ENCODE results near the gene GOLPH3L. TPM values are rescaled to one million over a fixed set of nuclear protein-coding genes. Genes with fewer than 3 reads are reported as not detected.

GOLPH3L gene
- total and polyA plus RNA-seq, 2 of the 13 experiments (the other 11 are each of a cell fraction or from before 2014, with no cell fraction given), result 8.2 to 12.8 TPM

- no peak for DNase-seq (ENCODE audit: low spot score)
- POLR2A ChIA-PET, result interaction anchor here (3.2 kb wide), 1 partner anchor 11 kb away, joined by 7 read pairs; the partner anchor contains the start of gene GOLPH3L
- intact Hi-C loops (cut with micrococcal nuclease; ENCODE audit: unreplicated experiment) (no loop called here), in situ Hi-C loops (cut with HindIII; ENCODE audit: extremely low pct_ligation_motif_present, low pct_unique_long_range_greater_than_20kb) (no loop called here)
- BruUV-seq (replicated peaks), result no TSS peak
- H3K36me3 ChIP-seq (replicated peaks in 1 of 2; ENCODE audit: control insufficient read depth in 1 of 2, insufficient read depth in 2 of 2, low read length in 2 of 2), result no peaks in the 10 kb centered on the region
- H3K4me2 ChIP-seq (ENCODE audit: low read depth, low read length), result no peak overlapping the region
- TF ChIP-seq RBM39 (IDR thresholded peaks at IDR 0.05; ENCODE audit: low read depth, low read length, poor library complexity, severe bottlenecking) (no peak), CREBL2 (CRISPR knock-in tag; IDR thresholded peaks at IDR 0.05; ENCODE audit: borderline replicate concordance) (no peak), ZNF747 (CRISPR knock-in tag; IDR thresholded peaks at IDR 0.05; ENCODE audit: borderline replicate concordance) (no peak)
- CTCF ChIA-PET (ENCODE audit: low intra/inter-chr PET ratio, low total read pairs), result no interaction called here
- H3K9ac ChIP-seq (ENCODE audit: insufficient read depth, low read depth, low read length), result no peak overlapping the region
- WGBS (ENCODE audit: low lambda C conversion rate), result 44% methylated on average over 2 of the region's 2 CpGs
- peaks cover 9% of the 10 kb centered on the region; the same call in 1 of the 2 replicates for H3K4me1 ChIP-seq (ENCODE audit: insufficient read depth, low read length)
- no peak for ATAC-seq
- H2AFZ ChIP-seq (ENCODE audit: low read length), result no peak overlapping the region
- no peak overlapping the region for H3K4me3 ChIP-seq (replicated peaks in 1 of 3; ENCODE audit: insufficient read depth in 1 of 3, low read depth in 2 of 3, low read length in 3 of 3)
- H3K9me3 ChIP-seq (ENCODE audit: low read length), result no peaks in the 10 kb centered on the region
- H4K20me1 ChIP-seq (ENCODE audit: insufficient read depth, low read length), result no peaks in the 10 kb centered on the region
- FAIRE-seq, result no peak
- no peaks in the 10 kb centered on the region for H3K27me3 ChIP-seq (ENCODE audit: control insufficient read depth in 1 of 2, insufficient read depth in 2 of 2, low read length in 2 of 2)
- H3K79me2 ChIP-seq (ENCODE audit: insufficient read depth, low read length), result no peaks in the 10 kb centered on the region
- H3K27ac ChIP-seq (ENCODE audit: extremely low read length, insufficient read depth, low read length), result no peak overlapping the region
Observed at GRCh38 chr1:150708595-150708994, 11.6 kb upstream of the GOLPH3L start.

- no peaks in the 10 kb centered on the region for H3K79me2 ChIP-seq (ENCODE audit: insufficient read depth, low read length)
- no peak overlapping the region for H3K4me2 ChIP-seq (ENCODE audit: low read depth, low read length)
- in situ Hi-C loops (cut with HindIII; ENCODE audit: extremely low pct_ligation_motif_present, low pct_unique_long_range_greater_than_20kb), result no loop called here
- no peak overlapping the region for H3K9ac ChIP-seq (ENCODE audit: insufficient read depth, low read depth, low read length)
- 9% methylated on average over 1 of the region's 1 CpG for WGBS (ENCODE audit: low lambda C conversion rate)
- intact Hi-C loops (cut with micrococcal nuclease; ENCODE audit: unreplicated experiment), result no loop called here
- ChIA-PET POLR2A (interaction anchor here (3.2 kb wide), 1 partner anchor 9 kb away, joined by 7 read pairs; the partner anchor contains the start of gene GOLPH3L), CTCF (ENCODE audit: low intra/inter-chr PET ratio, low total read pairs) (no interaction called here)
- no peaks in the 10 kb centered on the region for H4K20me1 ChIP-seq (ENCODE audit: insufficient read depth, low read length)
- BruUV-seq (replicated peaks), result no TSS peak
- no peak overlapping the region for H2AFZ ChIP-seq (ENCODE audit: low read length)
- no peak for TF ChIP-seq SP4 (CRISPR knock-in tag; IDR thresholded peaks at IDR 0.05)
- no peak for TF ChIP-seq ZNF138 (CRISPR knock-in tag; IDR thresholded peaks at IDR 0.05; ENCODE audit: low read depth)
- no peak for TF ChIP-seq FOXJ3 (CRISPR knock-in tag; IDR thresholded peaks at IDR 0.05; ENCODE audit: borderline replicate concordance)
- no peak for TF ChIP-seq POLR2G (IDR thresholded peaks at IDR 0.05; ENCODE audit: low read depth, low read length)
- H3K9me3 ChIP-seq (ENCODE audit: low read length), result no peaks in the 10 kb centered on the region
- no peak overlapping the region for H3K27ac ChIP-seq (ENCODE audit: extremely low read length, insufficient read depth, low read length)
- no peak for ATAC-seq
- H3K4me3 ChIP-seq (replicated peaks in 1 of 3; ENCODE audit: insufficient read depth in 1 of 3, low read depth in 2 of 3, low read length in 3 of 3), result no peak overlapping the region
- no peak for DNase-seq (ENCODE audit: low spot score)
- H3K27me3 ChIP-seq (ENCODE audit: control insufficient read depth in 1 of 2, insufficient read depth in 2 of 2, low read length in 2 of 2), result no peaks in the 10 kb centered on the region
- H3K4me1 ChIP-seq (ENCODE audit: insufficient read depth, low read length), result peaks cover 9% of the 10 kb centered on the region; the same call in 1 of the 2 replicates
- FAIRE-seq, result no peak
- H3K36me3 ChIP-seq (replicated peaks in 1 of 2; ENCODE audit: control insufficient read depth in 1 of 2, insufficient read depth in 2 of 2, low read length in 2 of 2), result no peaks in the 10 kb centered on the region
Observed at GRCh38 chr1:150706091-150706490, 9.1 kb upstream of the GOLPH3L start.
